GM19452 (cell line): ENCODE measurements around the gene TMEM52B.
"Not testable (repeated sequence)": the region's sequence is repeated elsewhere in the genome, so short reads cannot be mapped to it uniquely, and the experiment has no call there.

Experiments
- ATAC-seq: cut with Tn5 transposase; IDR thresholded peaks from one replicate; pipeline ENCODE4 v1.9.1; 2021; ENCODE audit not compliant: unreplicated experiment

Gene TMEM52B

DNA sequence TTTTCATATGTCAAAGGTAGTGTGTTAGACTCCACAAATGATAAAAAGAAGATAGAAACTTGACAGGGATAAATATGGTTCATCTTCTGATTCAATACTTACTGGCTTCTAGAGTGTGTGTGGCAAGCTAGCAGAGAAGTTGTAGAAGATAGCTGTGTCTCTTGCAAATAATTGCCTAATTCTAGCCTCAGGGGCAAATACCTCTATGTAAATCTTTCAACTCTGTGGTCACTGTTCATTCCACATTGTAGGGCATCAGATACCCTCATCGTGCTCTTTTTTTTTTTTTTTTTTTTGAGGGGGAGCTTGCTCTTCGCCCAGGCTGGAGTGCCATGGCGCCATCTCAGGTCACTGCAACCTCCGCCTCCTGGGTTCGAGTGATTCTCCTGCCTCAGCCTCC, 8.6 kb upstream of the TMEM52B start:
- no peak for ATAC-seq

DNA sequence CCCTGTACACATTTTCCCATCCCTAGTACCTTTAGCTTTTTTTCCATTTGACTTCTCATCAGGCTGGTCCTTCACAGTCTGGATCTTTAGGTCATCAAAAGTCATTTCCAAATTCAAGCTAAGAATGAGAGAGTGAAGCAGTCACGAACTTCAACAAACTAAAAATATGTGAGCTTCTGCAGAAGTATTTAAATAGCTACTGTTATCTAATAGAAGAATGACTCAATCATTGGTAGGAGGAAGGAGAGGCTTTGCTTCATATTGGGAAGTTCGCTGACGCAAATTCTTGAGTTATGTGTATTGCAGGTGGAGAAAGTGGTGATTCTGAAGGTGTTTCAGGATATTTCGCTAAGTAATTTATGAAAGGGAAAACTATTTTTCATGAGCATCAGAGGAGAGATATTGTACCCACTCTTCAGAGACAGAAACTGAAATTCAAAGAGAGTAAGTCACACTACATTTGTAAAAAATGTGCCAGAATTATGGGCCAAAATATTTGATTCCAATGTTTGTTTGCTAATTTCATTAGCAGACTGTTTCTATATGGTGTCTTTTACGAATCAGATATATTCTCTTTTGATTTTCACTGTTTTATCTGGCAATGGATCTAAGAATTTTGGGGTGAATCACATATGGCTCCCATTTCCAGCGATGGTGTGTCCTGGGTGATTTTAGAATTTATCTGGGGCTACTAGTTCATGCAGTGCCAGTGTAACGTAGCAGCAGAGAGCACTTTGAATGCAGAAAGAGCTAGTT, 6.7 kb upstream of the TMEM52B start, which contains the start of gene OLR1:
Gene OLR1 (minus strand): TSS at position 160 of the 756 bp plus-strand sequence. CDS start 55 bp downstream, at position 105.
- ATAC-seq, result no peak

DNA sequence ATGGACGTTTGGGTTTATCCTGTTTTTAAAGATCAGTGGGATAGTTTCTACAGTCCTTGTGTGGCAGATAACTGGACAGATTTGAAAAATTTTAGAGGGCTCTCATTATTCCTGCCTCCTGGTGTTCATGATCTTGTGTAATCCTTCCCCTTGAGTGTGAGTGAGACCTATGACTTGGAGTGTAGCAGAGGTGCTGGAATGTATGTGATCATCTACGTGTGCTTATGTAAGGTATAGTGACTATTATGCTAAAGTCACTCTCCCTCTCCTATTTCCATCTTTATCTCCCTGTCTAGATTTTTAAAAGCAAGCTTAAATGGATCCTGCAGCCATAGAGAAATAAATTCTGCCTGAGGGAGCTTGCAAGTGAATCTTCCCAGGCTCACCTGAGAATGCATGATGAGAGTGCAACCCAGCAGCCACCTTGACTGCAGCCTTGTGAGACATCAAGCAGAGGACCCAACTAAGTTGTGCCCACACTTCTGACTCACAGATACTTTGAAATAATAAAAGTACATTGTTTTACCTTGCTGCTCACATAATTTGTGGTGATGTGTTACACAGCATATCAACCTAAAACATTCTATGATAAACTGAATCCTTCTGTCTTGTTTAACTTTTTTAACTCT, 3.7 kb upstream of the TMEM52B start:
- ATAC-seq, result no peak

DNA sequence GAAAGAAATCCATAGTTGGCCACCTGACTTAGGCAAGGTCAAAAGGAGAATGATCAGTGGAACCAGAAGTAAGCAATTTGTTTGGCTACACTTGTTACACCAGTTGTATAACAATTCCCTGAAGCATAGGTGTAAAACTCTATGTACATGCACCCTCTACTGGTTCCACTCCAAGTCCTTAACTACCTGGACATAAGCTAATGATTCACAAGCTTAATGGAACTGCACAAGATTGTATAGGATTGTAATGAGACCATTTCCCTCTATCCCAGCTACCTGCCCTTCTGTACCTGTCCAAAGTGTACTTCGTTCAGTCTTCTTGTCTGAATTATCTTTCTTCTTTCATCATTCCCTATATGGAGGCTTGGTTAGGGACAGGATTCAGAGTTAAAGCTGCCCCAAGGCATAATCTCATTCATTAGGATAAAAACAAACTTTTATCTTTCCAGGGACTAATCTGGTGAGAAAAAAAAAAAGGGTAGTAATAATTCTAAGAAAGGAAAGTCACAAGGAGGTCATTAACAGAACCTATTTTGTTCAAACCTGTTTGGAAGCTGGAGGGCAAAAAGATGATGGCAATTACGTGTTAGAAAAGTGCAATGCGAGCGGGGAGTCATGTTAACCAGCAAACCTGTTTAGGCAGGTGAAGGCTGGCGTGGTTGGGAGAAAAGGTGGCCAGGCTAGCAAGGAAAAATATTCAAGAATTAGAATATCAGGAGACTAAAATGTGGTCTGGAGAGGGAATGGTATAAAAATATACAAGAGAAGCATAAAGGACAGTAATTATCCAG, 2.8 kb upstream of the TMEM52B start:
- ATAC-seq, result no peak

DNA sequence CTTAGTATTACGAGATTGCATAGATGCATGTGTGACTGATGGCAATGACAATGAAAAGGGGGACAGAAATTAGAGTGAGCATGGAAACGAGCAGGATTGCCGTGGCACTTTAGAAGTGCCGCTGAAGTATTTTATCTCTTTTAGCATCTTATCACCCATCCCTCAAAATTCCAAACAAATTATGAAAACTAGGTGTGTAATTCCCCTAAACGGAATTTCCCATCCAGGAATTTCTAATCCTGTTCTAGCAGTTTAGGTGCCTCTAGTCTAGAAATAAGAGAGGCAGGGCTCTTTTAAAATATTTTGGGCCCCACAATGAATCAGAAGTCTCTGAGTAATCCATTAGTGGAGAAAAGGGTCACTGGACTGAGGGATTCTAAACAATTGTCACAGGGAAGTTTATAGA, 947 bp downstream of the TMEM52B start:
- no peak for ATAC-seq

DNA sequence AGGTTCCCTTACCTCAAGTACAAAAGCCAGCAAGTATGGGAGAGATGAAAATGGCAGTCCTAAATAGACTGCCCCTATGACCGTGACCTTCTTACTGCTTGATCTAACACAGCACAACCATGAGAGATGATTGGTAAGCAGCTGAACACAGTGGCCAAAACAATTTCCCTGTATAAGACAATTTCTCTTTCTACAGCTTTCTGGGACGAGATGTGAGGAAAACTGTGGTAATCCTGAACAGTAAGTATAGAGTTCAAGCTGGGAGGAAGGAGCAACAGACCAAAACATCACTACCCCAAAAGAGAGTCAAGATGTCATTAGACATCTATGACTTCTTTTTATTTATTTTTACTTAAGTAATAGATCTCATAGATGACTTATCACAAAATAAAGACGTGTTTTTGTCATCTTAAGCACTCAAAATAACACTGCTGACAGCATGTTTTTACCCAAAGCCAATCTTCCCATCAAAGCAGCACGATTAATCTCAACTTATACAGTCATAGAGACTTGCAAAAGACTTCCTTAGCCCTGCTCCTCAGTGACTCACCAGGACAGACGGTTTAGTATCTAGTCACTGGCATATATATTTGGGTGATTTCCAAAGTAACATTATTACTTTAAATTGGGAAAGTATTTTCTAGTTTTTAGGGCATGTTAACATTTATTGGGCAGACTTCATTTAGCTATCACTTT, 3.7 kb downstream of the TMEM52B start:
- ATAC-seq, result no peak

DNA sequence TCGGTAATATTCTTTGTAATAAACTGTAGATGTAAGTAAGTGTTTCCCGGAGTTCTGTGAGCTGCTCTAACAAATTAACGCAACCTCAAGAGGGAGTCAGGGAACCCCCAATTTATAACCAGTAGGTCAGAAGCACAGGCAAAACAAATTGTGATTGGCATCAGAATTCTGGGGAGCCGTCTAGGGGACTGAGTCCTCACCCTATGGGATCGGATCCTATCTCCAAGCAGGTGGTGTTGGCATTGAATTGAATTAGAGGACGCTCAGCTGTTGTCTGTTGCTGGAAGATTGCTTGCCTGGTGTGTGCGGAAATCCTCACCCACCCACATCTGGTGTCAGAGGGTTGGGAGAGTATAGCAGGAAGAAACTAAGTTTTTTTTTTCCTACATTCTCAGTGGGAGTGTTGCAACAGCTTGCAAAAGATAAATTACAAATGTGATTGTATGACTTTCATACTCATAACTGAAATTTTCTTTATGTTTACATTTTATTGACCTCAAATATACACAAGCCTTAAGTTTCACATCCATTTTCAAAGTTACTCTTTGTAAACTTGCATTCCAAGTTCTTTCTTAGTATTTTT, 5.5 kb downstream of the TMEM52B start:
- no peak for ATAC-seq

DNA sequence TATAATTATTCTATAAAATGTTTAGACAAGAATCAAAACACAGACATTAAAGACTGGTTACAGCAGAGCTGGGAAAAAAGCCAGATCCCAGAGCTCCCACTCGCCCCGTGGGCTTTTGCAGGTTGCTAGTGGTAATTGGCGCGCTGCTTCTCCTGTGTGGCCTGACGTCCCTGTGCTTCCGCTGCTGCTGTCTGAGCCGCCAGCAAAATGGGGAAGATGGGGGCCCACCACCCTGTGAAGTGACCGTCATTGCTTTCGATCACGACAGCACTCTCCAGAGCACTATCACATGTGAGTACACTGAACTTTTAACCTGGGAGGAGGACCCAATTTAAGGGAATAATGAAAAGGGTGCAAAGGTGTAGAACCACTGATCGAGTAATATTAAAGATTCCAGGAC, 7.5 kb downstream of the TMEM52B start:
- no peak for ATAC-seq

DNA sequence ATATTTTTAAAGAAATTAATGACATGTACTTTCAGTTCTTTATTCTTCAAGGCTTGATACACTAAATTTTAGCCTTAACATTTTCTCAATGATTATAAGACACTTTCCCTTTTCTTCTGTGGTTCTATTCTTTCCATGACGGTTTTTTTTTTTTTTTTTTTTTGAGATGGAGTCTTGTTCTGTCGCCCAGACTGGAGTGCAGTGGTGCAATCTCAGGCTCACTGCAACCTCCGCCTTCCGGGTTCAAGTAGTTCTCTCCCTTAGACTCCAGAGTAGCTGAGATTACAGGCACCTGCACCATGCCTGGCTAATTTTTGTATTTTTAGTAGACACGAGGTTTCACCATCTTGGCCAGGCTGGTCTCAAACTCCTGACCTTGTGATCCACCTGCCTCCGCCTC, 8.1 kb downstream of the TMEM52B start:
- not testable (repeated sequence) for ATAC-seq

DNA sequence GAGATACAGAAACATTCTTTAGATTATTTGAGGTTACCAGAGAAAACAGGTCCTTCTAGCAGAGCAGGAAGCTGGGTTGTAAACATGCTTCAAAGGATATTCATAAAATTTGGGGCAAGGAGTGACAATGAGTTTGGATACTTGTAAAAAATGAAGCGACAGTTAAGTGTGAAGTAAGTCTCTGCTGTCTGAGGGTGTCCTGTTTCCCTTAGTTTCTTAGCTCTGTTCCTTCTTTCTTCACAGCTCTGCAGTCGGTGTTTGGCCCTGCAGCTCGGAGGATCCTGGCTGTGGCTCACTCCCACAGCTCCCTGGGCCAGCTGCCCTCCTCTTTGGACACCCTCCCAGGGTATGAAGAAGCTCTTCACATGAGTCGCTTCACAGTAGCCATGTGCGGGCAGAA, 10.8 kb downstream of the TMEM52B start:
- ATAC-seq, result no peak

DNA sequence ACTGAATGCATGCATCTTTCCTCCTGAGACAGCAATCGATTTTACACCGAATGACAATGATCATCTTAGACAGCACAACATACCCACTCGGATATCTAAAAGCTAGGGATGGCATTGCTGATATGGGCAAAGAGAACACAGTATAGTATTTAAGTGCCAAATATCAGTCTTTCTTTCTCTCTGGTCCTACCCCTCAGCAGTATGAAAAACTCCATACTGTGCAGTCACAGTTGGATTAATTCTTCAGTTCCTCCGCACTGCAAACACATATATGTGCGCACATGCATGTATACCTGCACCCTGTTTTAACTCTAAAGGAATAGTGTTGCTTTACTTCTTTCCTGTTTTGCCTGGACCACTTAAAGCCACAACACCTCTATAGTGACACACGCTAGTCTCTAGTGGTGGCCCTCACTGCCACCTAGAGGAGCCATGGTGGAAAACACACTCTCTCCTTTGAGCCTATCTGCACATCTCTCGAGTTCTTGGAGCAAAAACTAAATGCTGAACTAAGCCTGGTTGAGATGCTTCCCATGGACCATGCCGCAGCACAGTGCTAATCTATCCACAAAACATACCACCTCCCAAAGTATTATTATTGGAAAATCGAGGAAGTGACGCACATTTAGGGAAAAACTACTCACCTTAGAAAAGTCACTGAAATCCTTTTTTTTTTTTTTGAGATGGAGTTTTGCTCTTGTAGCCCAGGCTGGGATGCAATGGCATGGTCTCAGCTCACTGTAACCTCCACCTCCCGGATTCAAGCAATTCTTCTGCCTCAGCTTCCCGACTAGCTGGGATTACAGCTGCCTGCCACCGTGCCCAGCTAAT, 11.9 kb downstream of the TMEM52B start:
- ATAC-seq, result peak; percentile 89

DNA sequence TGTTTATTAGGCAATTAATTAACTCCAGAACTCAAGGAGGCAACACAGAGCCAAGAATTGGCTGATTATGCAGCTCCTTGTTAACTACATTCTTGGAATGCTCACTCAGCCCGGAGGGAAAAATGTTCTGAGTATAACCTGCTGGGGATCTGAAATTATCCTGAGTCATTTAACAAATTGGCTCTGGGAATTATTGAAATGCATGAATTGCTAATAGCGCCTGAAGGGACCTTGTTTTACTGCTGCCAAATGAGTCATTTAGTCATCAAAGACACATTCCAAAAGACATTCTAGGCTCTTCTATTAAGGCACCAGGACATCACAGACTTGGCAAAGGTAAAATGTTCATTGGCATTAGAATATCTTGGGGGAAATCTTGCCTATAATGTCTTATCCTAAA, 13.0 kb downstream of the TMEM52B start:
- no peak for ATAC-seq

DNA sequence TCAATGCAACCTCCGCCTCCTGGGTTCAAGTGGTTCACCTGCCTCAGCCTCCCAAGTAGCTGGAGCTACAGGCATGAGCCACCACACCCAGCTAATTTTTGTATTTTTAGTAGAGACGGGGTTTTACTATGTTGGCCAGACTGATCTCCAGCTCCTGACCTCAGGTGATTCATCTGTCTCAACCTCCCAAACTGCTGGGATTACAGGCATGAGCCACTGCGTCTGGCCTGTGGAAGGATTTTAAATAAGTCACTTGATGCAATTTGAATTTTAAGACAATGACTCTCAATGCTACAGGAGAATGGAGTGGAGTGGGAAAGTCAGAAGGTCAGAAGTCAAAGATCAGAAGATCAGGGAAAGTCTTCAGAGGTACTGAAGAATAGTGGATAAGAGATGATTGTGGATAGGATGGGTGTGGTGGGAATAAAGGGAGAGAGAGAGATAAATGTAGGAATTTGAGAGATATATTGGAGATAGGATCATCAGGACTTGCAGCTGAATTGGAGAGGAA, 15.4 kb downstream of the TMEM52B start:
- no peak for ATAC-seq

DNA sequence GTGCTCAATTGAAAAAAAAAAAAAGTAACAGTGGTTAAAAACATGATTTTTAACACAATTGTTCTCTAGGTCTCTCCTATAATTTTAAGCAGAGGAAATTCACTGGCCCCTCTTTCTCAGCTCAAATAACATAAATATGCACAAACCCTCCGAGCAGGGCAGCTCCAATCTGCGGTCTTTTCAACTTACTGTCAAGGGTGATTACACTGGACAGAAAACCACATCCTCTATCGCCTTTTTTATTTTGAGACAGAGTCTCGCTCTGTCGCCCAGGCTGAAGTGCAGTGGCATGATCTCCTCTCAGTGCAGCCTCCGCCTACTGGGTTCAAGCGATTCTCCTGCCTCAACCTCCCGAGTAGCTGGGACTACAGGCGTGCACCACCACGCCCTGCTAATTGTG, 17.4 kb downstream of the TMEM52B start:
- ATAC-seq, result peak; percentile 96

DNA sequence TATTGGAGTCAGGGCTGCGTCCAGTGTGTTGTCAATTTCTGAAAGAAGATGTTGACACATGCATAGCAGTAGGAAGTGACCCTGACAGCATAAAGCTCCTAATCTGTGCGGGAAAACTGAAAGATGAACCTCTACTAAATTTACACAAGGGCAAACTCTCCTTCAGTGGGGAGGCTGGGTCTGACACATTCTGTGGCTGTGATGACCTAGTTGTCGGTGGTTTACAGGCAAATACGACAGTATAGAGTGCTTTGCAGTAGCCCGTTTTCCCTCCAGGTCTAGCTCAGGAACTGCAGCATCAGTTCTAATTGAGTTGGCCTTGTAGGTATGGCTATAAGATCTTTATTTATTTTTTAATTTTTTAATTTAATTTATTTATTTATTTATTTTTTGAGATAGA, 19.0 kb downstream of the TMEM52B start:
- no peak for ATAC-seq

DNA sequence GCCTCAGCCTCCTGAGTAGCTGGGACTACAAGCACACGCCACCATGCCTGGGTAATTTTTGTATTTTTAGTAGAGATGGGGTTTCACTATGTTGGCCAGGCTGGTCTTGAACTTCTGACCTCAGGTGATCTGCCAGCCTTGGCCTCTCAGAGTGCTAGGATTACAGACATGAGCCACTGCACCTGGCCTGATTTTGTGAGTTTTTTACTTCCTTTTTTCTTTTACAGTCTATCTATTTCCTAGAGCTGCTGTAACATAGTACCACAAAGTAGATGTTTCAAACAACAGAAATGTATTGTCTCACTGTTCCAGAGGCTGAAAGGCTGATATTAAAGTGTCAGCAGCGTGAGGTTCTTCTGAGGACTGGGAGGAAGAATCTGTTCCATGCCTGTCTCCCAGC, 25.7 kb downstream of the TMEM52B start:
- ATAC-seq, result not testable (repeated sequence)

DNA sequence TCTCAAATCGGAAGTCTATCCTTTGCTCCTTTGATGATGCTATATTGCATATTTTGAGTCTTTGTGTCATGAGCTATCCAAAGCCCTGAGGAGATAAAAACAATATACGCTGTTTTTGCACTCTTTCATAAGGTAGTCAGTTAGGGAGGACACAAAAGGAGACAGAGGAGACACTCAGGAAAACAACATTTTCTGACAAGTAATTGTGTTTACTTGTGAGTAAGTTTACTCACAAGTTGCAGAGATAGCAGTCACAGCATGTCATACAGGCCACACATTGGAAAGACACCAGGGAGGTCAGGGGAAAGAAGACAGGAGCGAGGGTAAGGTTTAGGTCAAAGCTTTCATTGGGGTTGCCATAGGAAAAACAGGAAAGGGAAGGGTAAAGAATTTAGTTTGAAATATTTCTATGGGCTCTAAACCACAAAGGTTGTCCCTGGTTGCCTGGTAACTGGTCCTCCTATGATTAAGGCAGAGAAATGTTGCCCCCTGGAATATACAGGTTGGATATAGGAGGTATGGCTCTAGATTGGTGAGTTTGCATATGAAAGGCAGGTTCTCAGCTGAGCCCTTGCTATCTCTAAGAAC, 26.5 kb downstream of the TMEM52B start:
- ATAC-seq, result no peak

DNA sequence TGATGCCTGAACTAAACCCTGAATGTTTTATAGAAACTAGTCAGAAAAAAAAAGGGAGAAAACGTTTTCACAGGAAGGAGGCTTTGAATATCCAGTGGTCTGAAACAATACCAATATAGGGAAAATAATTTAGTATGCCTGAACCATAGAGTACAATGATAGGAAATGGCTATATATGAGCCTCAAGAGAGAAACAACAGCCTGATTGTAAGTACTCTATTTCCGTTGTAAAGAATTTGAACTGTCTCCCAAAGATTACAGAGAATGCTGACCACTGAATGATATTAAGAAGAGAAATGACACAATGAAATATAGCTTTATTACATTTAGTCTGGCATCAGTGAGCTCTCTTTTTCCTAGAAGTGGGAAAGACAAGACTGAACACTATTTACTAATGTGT, 28.3 kb downstream of the TMEM52B start:
- ATAC-seq, result no peak

DNA sequence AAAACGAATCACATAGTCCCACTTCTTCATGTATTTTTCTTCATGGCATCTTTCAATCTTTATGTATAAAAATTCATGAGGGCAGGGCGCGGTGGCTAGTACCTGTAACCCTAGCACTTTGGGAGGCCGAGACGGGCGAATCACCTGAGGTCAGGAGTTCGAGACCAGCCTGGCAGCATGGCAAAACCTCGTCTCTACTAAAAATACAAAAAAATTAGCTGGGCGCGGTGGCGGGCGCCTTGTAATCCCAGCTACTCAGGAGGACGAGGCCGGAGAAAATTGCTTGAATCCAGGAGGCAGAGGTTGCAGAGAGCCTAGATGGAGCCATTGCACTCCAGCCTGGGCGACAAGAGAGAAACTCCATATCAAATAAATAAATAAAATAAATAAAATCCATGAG, 31.4 kb downstream of the TMEM52B start:
- ATAC-seq, result no peak
